ENCODE data around the gene CSTB.
A peak's percentile ranks its signal among the peaks of the same experiment; 100 is the strongest.

Gene CSTB

DNA sequence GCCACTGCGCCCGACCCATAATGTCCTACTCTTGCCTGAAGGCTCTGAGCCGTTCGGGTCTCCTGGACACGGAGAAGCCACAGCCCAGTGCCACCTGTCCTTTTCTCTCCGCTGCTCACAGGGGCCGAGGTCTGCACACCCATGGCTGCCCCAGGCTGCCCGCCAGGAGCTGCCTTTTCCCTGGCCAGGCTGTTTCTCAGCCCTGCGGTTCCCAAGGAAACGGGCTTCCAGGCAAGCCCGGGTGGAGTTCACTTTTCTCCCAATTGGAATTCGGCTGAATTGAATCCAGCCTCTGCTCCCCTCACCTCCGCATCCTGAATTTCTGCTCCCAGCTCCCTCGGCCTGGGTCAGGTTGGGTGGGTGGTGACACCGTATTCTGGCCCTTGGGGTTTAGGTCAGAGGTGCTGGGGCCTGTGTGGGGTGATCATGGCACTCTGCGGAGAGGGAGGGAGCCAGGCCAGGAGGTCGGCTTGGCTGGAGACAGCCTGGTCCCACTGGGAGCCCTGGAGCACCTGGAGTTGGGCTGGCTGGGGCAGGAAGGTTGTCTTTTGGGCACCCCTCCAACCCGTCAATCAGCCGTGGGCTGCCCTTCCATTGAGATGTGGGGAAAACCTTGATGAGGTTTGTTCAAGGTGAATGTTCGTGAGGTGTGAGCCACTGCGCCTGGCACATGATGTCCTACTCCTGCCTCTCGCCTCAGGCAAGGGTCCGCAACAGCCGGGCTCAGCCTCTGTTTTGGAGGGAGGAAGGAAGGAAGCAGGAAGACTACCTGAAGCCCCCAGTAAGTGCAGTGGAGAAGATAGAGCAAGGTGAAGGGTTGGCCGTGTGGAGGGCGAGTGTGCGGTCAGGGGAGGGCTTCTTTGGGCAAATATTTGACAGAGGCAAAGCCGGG, 38.4 kb upstream of the CSTB start:
- Histone ChIP-seq H3K9ac (ENCODE audit: low read depth, low read length) (peak overlapping the region; percentile 15), H3K4me1 (ENCODE audit: insufficient read depth, low read length) (peaks cover 21% of the 10 kb centered on the region; the same call in 1 of the 2 replicates), H3K36me3 (ENCODE audit: insufficient read depth, low read length) (no peaks in the 10 kb centered on the region), H3K9me3 (ENCODE audit: control insufficient read depth, insufficient read depth, low read length) (no peaks in the 10 kb centered on the region; the same call in 1 of the 2 replicates)

- H3K36me3 ChIP-seq (ENCODE audit: insufficient read depth, low read length) = no peaks in the 10 kb centered on the region
- H3K4me1 ChIP-seq (ENCODE audit: insufficient read depth, low read length) = peaks cover 21% of the 10 kb centered on the region; the same call in 1 of the 2 replicates
- no peak overlapping the region for H3K9ac ChIP-seq (ENCODE audit: low read depth, low read length)
- no peaks in the 10 kb centered on the region; the same call in 1 of the 2 replicates for H3K9me3 ChIP-seq (ENCODE audit: control insufficient read depth, insufficient read depth, low read length)
Measured at GRCh38 chr21:43813656-43813980, 37.5 kb upstream of the CSTB start.

DNA sequence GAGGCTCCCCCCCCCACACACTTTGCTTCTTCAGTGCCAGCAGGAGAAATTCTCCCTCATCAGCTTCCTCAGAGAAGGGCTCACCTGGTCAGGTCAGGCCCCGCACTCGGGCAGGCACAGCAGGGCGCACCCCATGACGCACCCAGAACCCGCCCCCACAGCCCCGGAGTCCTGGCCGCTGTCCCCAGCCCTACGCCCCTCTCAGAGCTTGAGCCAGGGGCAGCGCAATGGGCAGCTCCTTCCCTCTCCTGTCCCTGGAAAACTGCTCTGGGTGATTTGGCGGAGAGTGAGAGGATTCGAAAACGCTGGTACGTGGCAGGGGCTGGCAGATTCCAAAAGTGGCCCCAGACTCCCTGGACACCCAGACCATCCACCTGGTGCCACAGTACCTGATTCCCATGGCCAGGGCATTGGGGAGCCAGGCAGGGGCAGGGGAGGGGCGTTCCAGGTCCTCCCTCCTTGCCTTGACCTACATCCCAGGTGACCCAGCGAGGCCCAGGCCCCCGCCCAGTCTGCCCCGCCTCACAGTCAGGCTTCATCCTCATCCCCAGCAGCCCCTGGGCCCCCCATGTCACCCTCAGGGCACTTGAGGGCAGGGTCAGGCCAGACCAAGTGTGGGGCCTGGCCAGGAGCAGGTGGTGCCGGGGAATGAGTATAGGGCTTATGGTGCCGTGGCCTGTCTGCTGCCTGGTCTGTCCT, 37.0 kb upstream of the CSTB start:
- no peaks in the 10 kb centered on the region for H3K36me3 ChIP-seq (ENCODE audit: insufficient read depth, low read length)
- no peaks in the 10 kb centered on the region for H3K9me3 ChIP-seq (ENCODE audit: control insufficient read depth, insufficient read depth, low read length)
- peaks cover 21% of the 10 kb centered on the region; the same call in 1 of the 2 replicates for H3K4me1 ChIP-seq (ENCODE audit: insufficient read depth, low read length)
- H3K9ac ChIP-seq (ENCODE audit: low read depth, low read length) = no peak overlapping the region

DNA sequence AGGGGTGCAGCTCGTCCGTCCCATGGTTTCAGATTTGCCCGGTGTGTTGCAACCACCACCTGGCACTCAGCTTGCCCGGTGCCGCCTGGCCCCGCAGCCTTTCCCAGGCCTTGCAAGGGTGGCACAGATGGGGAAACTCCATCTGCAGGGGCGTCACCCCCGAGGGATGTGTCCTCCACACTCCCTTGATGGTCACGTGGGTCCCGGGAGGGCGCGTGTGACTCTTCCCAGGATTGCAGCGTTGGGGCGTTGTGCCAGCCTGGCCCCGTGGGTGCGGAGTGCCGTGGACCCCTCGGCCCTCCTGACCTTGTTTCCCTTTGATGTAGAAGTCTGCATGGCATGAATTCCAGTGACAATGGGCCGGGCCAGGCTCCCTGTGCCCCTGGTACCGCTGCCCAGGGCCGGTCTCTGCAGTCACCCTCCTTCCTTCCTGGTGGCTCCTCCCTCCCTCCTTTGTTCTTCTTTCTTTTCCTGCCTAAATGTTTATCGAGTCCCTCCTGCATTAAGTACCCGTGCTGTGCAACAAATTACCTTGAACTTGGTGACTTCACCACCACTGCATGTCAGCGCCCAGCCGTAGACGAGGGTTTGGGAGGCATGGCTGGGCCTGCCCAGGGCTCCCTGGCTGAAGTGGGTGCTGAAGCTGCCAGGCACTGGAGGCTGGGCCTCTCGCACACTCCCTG, 36.2 kb upstream of the CSTB start:
- H3K36me3 ChIP-seq (ENCODE audit: insufficient read depth, low read length) = no peaks in the 10 kb centered on the region

DNA sequence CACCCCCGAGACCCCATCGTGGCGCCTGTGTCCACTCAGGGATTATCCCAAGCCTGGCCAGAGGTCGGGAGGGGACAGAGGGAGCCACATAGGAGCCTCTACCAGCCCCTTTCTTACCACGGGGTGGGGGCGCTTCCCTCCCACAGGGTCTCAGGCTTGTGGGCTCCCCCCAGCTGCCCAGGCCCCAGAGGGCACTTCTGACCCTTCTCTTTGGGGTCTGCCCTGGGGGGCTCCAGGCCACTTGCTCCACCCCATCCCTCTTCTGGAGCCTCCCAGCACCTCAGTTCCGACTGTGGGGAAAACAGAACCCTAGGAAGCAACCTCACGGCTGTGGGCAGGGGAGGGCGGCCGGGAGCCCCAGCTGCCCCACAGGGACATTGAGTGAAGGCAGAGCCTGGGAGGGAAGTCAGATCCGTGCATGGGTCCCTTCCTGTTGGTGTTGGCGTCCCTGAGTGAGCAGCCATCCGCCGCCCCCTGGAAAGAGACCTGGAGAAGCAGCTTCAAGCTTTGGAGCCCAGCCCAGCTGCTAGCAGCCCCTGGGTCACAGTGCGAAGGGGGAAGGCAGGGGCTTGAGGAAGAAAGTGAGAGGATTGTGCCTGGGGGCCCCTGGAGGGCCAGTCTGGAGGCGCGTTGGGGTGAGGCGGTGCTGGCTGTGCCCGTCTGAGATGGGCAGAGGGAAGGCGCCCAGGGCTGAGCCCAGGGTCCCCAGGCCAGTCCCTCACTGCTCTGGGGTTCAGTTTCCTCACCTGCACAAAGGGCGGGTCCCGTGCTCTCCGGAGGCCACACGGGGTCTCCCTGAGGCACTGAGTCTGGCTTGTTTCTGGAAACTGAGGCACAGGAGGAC, 35.4 kb upstream of the CSTB start:
- Histone ChIP-seq H3K36me3 (ENCODE audit: insufficient read depth, low read length) (no peaks in the 10 kb centered on the region), H3K9ac (ENCODE audit: low read depth, low read length) (no peak overlapping the region; the same call in 1 of the 2 replicates), H3K9me3 (ENCODE audit: control insufficient read depth, insufficient read depth, low read length) (no peaks in the 10 kb centered on the region), H3K4me1 (ENCODE audit: insufficient read depth, low read length) (peaks cover 21% of the 10 kb centered on the region; the same call in 1 of the 2 replicates)

More for the DNA sequence above, 36.2 kb upstream of the CSTB start:
- Histone ChIP-seq H3K9ac (ENCODE audit: low read depth, low read length) (peak overlapping the region; percentile 4; the same call in 1 of the 2 replicates), H3K4me1 (ENCODE audit: insufficient read depth, low read length) (peaks cover 21% of the 10 kb centered on the region; the same call in 1 of the 2 replicates), H3K9me3 (ENCODE audit: control insufficient read depth, insufficient read depth, low read length) (no peaks in the 10 kb centered on the region)

DNA sequence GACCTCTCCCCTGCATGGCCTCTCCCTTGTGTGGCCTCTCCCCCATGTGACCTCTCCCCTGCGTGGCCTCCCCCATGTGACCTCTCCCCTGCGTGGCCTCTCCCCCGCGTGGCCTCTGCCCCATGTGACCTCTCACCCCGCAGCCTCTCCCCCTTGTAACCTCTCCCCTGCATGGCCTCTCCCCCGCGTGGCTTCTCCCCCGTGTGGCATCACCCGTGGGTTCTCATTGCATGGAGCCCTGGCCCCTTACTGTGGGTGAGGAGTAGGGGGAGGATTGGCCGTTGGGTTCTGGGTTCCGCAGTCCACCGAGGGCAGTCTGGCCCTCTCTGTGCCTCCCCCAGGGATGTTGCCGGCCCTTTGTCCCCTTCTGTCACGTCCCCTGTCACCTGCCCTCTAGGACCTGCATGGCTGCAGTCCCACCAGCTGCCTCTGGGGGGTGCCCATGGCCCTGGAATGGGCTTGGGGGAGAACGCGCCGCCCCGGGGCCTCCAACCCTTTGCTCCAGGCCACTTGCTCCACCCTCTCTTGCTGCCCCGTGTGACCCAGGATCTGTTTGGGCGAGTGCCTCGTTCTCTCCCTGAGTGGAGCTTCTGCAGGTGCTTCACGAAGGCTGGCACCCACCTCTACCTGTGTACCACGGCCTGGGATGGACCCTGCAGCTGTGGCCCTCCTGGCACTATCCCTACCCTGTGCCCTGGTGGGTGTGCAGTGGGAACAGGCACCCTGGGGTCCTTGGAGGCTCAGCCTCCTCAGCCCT, 34.6 kb upstream of the CSTB start:
- no peaks in the 10 kb centered on the region for H3K9me3 ChIP-seq (ENCODE audit: control insufficient read depth, insufficient read depth, low read length)
- no peak overlapping the region for H3K9ac ChIP-seq (ENCODE audit: low read depth, low read length)
- peaks cover 21% of the 10 kb centered on the region; the same call in 1 of the 2 replicates for H3K4me1 ChIP-seq (ENCODE audit: insufficient read depth, low read length)
- no peaks in the 10 kb centered on the region for H3K36me3 ChIP-seq (ENCODE audit: insufficient read depth, low read length)

- no peak overlapping the region for H3K9ac ChIP-seq (ENCODE audit: low read depth, low read length)
- H3K36me3 ChIP-seq (ENCODE audit: insufficient read depth, low read length) = no peaks in the 10 kb centered on the region
- no peaks in the 10 kb centered on the region for H3K9me3 ChIP-seq (ENCODE audit: control insufficient read depth, insufficient read depth, low read length)
- peaks cover 21% of the 10 kb centered on the region; the same call in 1 of the 2 replicates for H3K4me1 ChIP-seq (ENCODE audit: insufficient read depth, low read length)
Measured at GRCh38 chr21:43809853-43810504, 33.9 kb upstream of the CSTB start.

DNA sequence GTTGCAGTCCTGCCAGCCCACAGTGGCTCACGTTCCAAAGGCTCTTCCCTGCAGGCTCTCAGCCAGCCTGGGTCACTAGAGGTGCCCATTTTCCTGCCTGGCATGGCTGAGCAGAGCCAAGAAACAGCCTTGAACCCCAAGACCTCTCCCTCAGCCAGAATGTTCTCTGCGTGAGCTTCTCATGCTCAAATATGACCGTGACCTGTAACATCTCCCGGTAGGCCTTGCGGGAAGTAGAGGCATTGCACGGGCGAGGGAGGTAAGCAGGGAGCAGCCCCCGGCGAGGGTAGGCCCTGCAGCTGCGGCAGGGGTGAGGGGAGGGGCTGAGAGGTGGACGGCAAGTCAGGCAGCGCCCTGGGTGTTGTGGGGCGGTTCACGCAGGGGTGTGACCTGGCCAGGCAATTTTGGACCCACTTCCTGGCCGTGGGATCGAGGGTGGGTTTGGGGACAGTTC, 33.3 kb upstream of the CSTB start:
- Histone ChIP-seq H3K4me1 (ENCODE audit: insufficient read depth, low read length) (peaks cover 15% of the 10 kb centered on the region; the same call in 1 of the 2 replicates), H3K36me3 (ENCODE audit: insufficient read depth, low read length) (no peaks in the 10 kb centered on the region; the same call in 1 of the 2 replicates), H3K9ac (ENCODE audit: low read depth, low read length) (no peak overlapping the region)

GRCh38 chr21:43808832-43809251, 32.7 kb upstream of the CSTB start:
- Histone ChIP-seq H3K36me3 (ENCODE audit: insufficient read depth, low read length) (no peaks in the 10 kb centered on the region; the same call in 1 of the 2 replicates), H3K4me1 (ENCODE audit: insufficient read depth, low read length) (peaks cover 12% of the 10 kb centered on the region; the same call in 1 of the 2 replicates), H3K9me3 (ENCODE audit: control insufficient read depth, insufficient read depth, low read length) (no peaks in the 10 kb centered on the region), H3K9ac (ENCODE audit: low read depth, low read length) (no peak overlapping the region)

More for the DNA sequence above, 33.3 kb upstream of the CSTB start:
- H3K9me3 ChIP-seq (ENCODE audit: control insufficient read depth, insufficient read depth, low read length) = no peaks in the 10 kb centered on the region

DNA sequence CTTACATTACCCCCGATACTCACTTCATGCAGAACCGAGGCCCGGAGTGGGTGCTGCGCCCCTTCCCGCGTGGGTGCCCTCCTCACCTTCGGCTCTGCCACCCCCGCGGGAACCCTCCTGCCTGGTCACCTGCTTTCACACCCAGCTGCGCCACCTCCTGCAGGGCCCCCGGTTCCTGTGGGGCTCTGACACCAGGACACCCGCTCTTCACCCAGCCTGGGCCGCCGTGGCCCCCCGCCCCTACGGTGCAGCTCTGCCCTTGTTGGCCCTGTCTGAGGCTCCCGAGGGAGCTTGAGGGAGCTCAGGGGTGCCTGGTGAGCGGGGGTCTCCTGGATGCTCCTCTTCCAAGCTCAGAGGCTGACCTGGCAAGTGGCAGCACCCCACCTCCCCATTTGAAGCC, 32.3 kb upstream of the CSTB start:
- peaks cover 12% of the 10 kb centered on the region; the same call in 1 of the 2 replicates for H3K4me1 ChIP-seq (ENCODE audit: insufficient read depth, low read length)

GRCh38 chr21:43806017-43806710, 30.1 kb upstream of the CSTB start:
- Histone ChIP-seq H3K9ac (ENCODE audit: low read depth, low read length) (no peak overlapping the region), H3K36me3 (ENCODE audit: insufficient read depth, low read length) (peaks cover 8% of the 10 kb centered on the region), H3K4me1 (ENCODE audit: insufficient read depth, low read length) (peaks cover 3% of the 10 kb centered on the region; the same call in 1 of the 2 replicates), H3K9me3 (ENCODE audit: control insufficient read depth, insufficient read depth, low read length) (no peaks in the 10 kb centered on the region)

More for the DNA sequence above, 32.3 kb upstream of the CSTB start:
- Histone ChIP-seq H3K9ac (ENCODE audit: low read depth, low read length) (no peak overlapping the region), H3K9me3 (ENCODE audit: control insufficient read depth, insufficient read depth, low read length) (no peaks in the 10 kb centered on the region), H3K36me3 (ENCODE audit: insufficient read depth, low read length) (no peaks in the 10 kb centered on the region; the same call in 1 of the 2 replicates)

GRCh38 chr21:43805275-43805800, 29.2 kb upstream of the CSTB start:
- Histone ChIP-seq H3K4me1 (ENCODE audit: insufficient read depth, low read length) (no peaks in the 10 kb centered on the region), H3K9me3 (ENCODE audit: control insufficient read depth, insufficient read depth, low read length) (no peaks in the 10 kb centered on the region), H3K9ac (ENCODE audit: low read depth, low read length) (no peak overlapping the region), H3K36me3 (ENCODE audit: insufficient read depth, low read length) (peaks cover 8% of the 10 kb centered on the region)

Data from ES-I3 (cell line).